ENCODE results near the gene APLF.
"Not testable (repeated sequence)": the region's sequence is repeated elsewhere in the genome, so short reads cannot be mapped to it uniquely, and the experiment has no call there.

DNA sequence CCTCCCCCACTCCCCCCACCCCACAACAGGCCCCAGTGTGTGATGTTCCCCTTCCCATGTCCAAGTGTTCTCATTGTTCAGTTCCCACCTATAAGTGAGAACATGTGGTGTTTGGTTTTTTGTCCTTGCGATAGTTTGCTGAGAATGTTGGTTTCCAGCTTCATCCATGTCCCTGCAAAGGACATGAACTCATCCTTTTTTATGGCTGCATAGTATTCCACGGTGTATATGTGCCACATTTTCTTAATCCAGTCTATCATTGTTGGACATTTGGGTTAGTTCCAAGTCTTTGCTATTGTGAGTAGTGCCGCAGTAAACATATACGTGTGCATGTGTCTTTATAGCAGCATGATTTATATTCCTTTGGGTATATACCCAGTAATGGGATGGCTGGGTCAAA lies 103.0 kb downstream of the APLF start:
- TF ChIP-seq, protein P1, sequence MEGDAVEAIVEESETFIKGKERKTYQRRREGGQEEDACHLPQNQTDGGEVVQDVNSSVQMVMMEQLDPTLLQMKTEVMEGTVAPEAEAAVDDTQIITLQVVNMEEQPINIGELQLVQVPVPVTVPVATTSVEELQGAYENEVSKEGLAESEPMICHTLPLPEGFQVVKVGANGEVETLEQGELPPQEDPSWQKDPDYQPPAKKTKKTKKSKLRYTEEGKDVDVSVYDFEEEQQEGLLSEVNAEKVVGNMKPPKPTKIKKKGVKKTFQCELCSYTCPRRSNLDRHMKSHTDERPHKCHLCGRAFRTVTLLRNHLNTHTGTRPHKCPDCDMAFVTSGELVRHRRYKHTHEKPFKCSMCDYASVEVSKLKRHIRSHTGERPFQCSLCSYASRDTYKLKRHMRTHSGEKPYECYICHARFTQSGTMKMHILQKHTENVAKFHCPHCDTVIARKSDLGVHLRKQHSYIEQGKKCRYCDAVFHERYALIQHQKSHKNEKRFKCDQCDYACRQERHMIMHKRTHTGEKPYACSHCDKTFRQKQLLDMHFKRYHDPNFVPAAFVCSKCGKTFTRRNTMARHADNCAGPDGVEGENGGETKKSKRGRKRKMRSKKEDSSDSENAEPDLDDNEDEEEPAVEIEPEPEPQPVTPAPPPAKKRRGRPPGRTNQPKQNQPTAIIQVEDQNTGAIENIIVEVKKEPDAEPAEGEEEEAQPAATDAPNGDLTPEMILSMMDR (IDR thresholded peaks at IDR 0.05), result not testable (repeated sequence)
- TF ChIP-seq POLR2A (IDR thresholded peaks at IDR 0.05), result not testable (repeated sequence)
